ENCODE measurements around the gene SLC19A2.

SLC19A2 gene

GRCh38 chr1:169523904-169524303, 38.2 kb upstream of the SLC19A2 start:
- ChIA-PET CTCF (no interaction called here), POLR2A (interaction anchor here (0.5 kb wide), 1 partner anchor 38 kb away, joined by 3 read pairs; the partner anchor contains the start of gene SLC19A2)
- DNase-seq (ENCODE audit: extremely low spot score), result no peak
- TF ChIP-seq NFRKB (IDR thresholded peaks at IDR 0.05), result no peak
- TF ChIP-seq HDGF (IDR thresholded peaks at IDR 0.05; ENCODE audit: borderline replicate concordance), result no peak
- TF ChIP-seq SP1 (IDR thresholded peaks at IDR 0.05), result no peak
- TF ChIP-seq CTBP1 (IDR thresholded peaks at IDR 0.05; ENCODE audit: borderline replicate concordance), result no peak
- TF ChIP-seq FOXM1 (IDR thresholded peaks at IDR 0.05; ENCODE audit: borderline replicate concordance), result no peak
- no peak for TF ChIP-seq FOXA1 (IDR thresholded peaks at IDR 0.05)
- no peak for TF ChIP-seq SUZ12 (IDR thresholded peaks at IDR 0.05)
- no peak for TF ChIP-seq LEF1 (IDR thresholded peaks at IDR 0.05; ENCODE audit: borderline replicate concordance)
- TF ChIP-seq ELF4 (IDR thresholded peaks at IDR 0.05), result no peak
- no peak for TF ChIP-seq PKNOX1 (IDR thresholded peaks at IDR 0.05)
- no peak for TF ChIP-seq ARNT (IDR thresholded peaks at IDR 0.05)
- TF ChIP-seq FOXK2 (IDR thresholded peaks at IDR 0.05), result no peak
- TF ChIP-seq BHLHE40 (IDR thresholded peaks at IDR 0.05; ENCODE audit: borderline replicate concordance), result no peak
- TF ChIP-seq ZNF384 (IDR thresholded peaks at IDR 0.05), result no peak
- no peak for TF ChIP-seq L3MBTL2 (conservative IDR thresholded peaks at IDR 0.05)
- TF ChIP-seq TARDBP (IDR thresholded peaks at IDR 0.05), result no peak

GRCh38 chr1:169521226-169521625, 35.5 kb upstream of the SLC19A2 start:
- POLR2A ChIA-PET, result interaction anchor here (1.5 kb wide), 1 partner anchor 35 kb away, joined by 3 read pairs; the partner anchor contains the start of gene SLC19A2
- no peak for DNase-seq (ENCODE audit: extremely low spot score)
- CTCF ChIA-PET, result no interaction called here
- no peak for TF ChIP-seq ZNF384 (IDR thresholded peaks at IDR 0.05)
- TF ChIP-seq BHLHE40 (IDR thresholded peaks at IDR 0.05; ENCODE audit: borderline replicate concordance), result no peak
- TF ChIP-seq SUZ12 (IDR thresholded peaks at IDR 0.05), result no peak
- no peak for TF ChIP-seq CTBP1 (IDR thresholded peaks at IDR 0.05; ENCODE audit: borderline replicate concordance)
- TF ChIP-seq L3MBTL2 (conservative IDR thresholded peaks at IDR 0.05), result no peak
- TF ChIP-seq SP1 (IDR thresholded peaks at IDR 0.05), result no peak
- TF ChIP-seq PKNOX1 (IDR thresholded peaks at IDR 0.05), result no peak
- TF ChIP-seq ARNT (IDR thresholded peaks at IDR 0.05), result no peak
- TF ChIP-seq ELF4 (IDR thresholded peaks at IDR 0.05), result no peak
- TF ChIP-seq FOXK2 (IDR thresholded peaks at IDR 0.05), result no peak
- TF ChIP-seq TARDBP (IDR thresholded peaks at IDR 0.05), result no peak
- TF ChIP-seq HDGF (IDR thresholded peaks at IDR 0.05; ENCODE audit: borderline replicate concordance), result no peak

GRCh38 chr1:169517558-169518186, 31.9 kb upstream of the SLC19A2 start:
- ChIA-PET CTCF (no interaction called here), POLR2A (no interaction called here)
- no peak for DNase-seq (ENCODE audit: extremely low spot score)
- TF ChIP-seq CTBP1 (IDR thresholded peaks at IDR 0.05; ENCODE audit: borderline replicate concordance), result no peak
- TF ChIP-seq ZNF384 (IDR thresholded peaks at IDR 0.05), result no peak
- no peak for TF ChIP-seq FOXA1 (IDR thresholded peaks at IDR 0.05)
- TF ChIP-seq FOXK2 (IDR thresholded peaks at IDR 0.05), result no peak
- no peak for TF ChIP-seq SP1 (IDR thresholded peaks at IDR 0.05)
- no peak for TF ChIP-seq L3MBTL2 (conservative IDR thresholded peaks at IDR 0.05)
- TF ChIP-seq NFRKB (IDR thresholded peaks at IDR 0.05), result no peak
- TF ChIP-seq ELF4 (IDR thresholded peaks at IDR 0.05), result no peak
- no peak for TF ChIP-seq FOXM1 (IDR thresholded peaks at IDR 0.05; ENCODE audit: borderline replicate concordance)
- TF ChIP-seq BHLHE40 (IDR thresholded peaks at IDR 0.05; ENCODE audit: borderline replicate concordance), result no peak

GRCh38 chr1:169515641-169516040, 29.9 kb upstream of the SLC19A2 start:
- CTCF ChIA-PET, result no interaction called here
- no peak for DNase-seq (ENCODE audit: extremely low spot score)
- no peak for TF ChIP-seq BHLHE40 (IDR thresholded peaks at IDR 0.05; ENCODE audit: borderline replicate concordance)
- TF ChIP-seq SUZ12 (IDR thresholded peaks at IDR 0.05), result no peak
- no peak for TF ChIP-seq CTBP1 (IDR thresholded peaks at IDR 0.05; ENCODE audit: borderline replicate concordance)
- no peak for TF ChIP-seq HDGF (IDR thresholded peaks at IDR 0.05; ENCODE audit: borderline replicate concordance)
- TF ChIP-seq NFRKB (IDR thresholded peaks at IDR 0.05), result no peak
- no peak for TF ChIP-seq PKNOX1 (IDR thresholded peaks at IDR 0.05)
- TF ChIP-seq SP1 (IDR thresholded peaks at IDR 0.05), result no peak
- TF ChIP-seq ZNF384 (IDR thresholded peaks at IDR 0.05), result no peak
- TF ChIP-seq ARNT (IDR thresholded peaks at IDR 0.05), result no peak
- TF ChIP-seq FOXM1 (IDR thresholded peaks at IDR 0.05; ENCODE audit: borderline replicate concordance), result no peak
- no peak for TF ChIP-seq FOXA1 (IDR thresholded peaks at IDR 0.05)
- no peak for TF ChIP-seq L3MBTL2 (conservative IDR thresholded peaks at IDR 0.05)
- TF ChIP-seq TARDBP (IDR thresholded peaks at IDR 0.05), result no peak
- TF ChIP-seq ELF4 (IDR thresholded peaks at IDR 0.05), result no peak
- TF ChIP-seq LEF1 (IDR thresholded peaks at IDR 0.05; ENCODE audit: borderline replicate concordance), result no peak
- no peak for TF ChIP-seq FOXK2 (IDR thresholded peaks at IDR 0.05)
- POLR2A ChIA-PET, result interaction anchor here (1.2 kb wide), 1 partner anchor 30 kb away, joined by 3 read pairs; the partner anchor contains the start of gene SLC19A2

GRCh38 chr1:169514566-169515270, 29.0 kb upstream of the SLC19A2 start:
- TF ChIP-seq ZNF384 (IDR thresholded peaks at IDR 0.05), result no peak
- TF ChIP-seq FOXA1 (IDR thresholded peaks at IDR 0.05), result no peak
- no peak for TF ChIP-seq LEF1 (IDR thresholded peaks at IDR 0.05; ENCODE audit: borderline replicate concordance)
- no peak for TF ChIP-seq CTBP1 (IDR thresholded peaks at IDR 0.05; ENCODE audit: borderline replicate concordance)
- TF ChIP-seq SP1 (IDR thresholded peaks at IDR 0.05), result no peak
- TF ChIP-seq FOXK2 (IDR thresholded peaks at IDR 0.05), result no peak
- no peak for TF ChIP-seq ELF4 (IDR thresholded peaks at IDR 0.05)
- no peak for TF ChIP-seq SUZ12 (IDR thresholded peaks at IDR 0.05)
- TF ChIP-seq L3MBTL2 (conservative IDR thresholded peaks at IDR 0.05), result no peak
- no peak for TF ChIP-seq NFRKB (IDR thresholded peaks at IDR 0.05)
- CTCF ChIA-PET, result no interaction called here
- POLR2A ChIA-PET, result interaction anchor here (1.2 kb wide), 1 partner anchor 29 kb away, joined by 3 read pairs; the partner anchor contains the start of gene SLC19A2
- DNase-seq (ENCODE audit: extremely low spot score), result no peak

All from HEK293T (cell line).